Suprapubic skin (tissue), 4 donors: Measurements from ENCODE around the gene PCNX2. TPM values are rescaled to one million over a fixed set of nuclear protein-coding genes. Genes with fewer than 3 reads are reported as not detected.

Experiments used
- DNase-seq, 2 donors: peaks; one replicate each; pipeline ENCODE4 v3.0.0-alpha.2; 2019; ENCODE audit warnings: low spot score in 2 of 2
- H3K27ac ChIP-seq: fragments of 200-600 bp; sonication (generic); one replicate; pipeline ENCODE4 v1.5.1; 2019
- H3K27me3 ChIP-seq: fragments of 200-600 bp; sonication (generic); one replicate; pipeline ENCODE4 v1.5.1; 2019
- H3K36me3 ChIP-seq: fragments of 200-600 bp; sonication (generic); one replicate; pipeline ENCODE4 v1.5.1; 2019
- H3K4me1 ChIP-seq: fragments of 200-600 bp; sonication (generic); one replicate; pipeline ENCODE4 v1.5.1; 2019
- H3K4me3 ChIP-seq: fragments of 200-600 bp; sonication (generic); one replicate; pipeline ENCODE4 v1.5.1; 2019; ENCODE audit warnings: mild to moderate bottlenecking
- H3K9me3 ChIP-seq: fragments of 200-600 bp; sonication (generic); one replicate; pipeline ENCODE4 v1.5.1; 2019
- EP300 ChIP-seq: sonication (generic); formaldehyde crosslinking; IDR thresholded peaks from one replicate; pipeline ENCODE4 v1.6.1; 2017; ENCODE audit warnings: antibody characterized with exemption
- POLR2A ChIP-seq, 2 donors: fragments of 450-650 bp; IDR thresholded peaks; one replicate each; pipeline ENCODE4 v1.6.1; 2017; ENCODE audit warnings: antibody characterized with exemption in 2 of 2, mild to moderate bottlenecking in 2 of 2, moderate library complexity in 2 of 2
- POLR2AphosphoS5 ChIP-seq, 3 donors: sonication (generic); formaldehyde crosslinking; IDR thresholded peaks; one replicate each; pipeline ENCODE4 v1.6.1; 2017; ENCODE audit warnings: antibody characterized with exemption in 3 of 3
- WGBS: methylation state at CpG from one replicate; pipeline ENCODE4 v1.1.5; 2018; 5-methylcytosine and 5-hydroxymethylcytosine counted together
- total RNA-seq, 4 donors: library from RNA; depleted of rRNA; stranded (reverse); fragments of >200 nt; gene quantifications; one replicate each; pipeline ENCODE4 v1.1.0, GENCODE V29; 2016
- TF ChIP-seq, protein P1 (sequence below), 2 donors: fragments of 200-600 bp in 1 of 2; fragments of 450-650 bp in 1 of 2; sonication (generic) in 1 of 2; IDR thresholded peaks; one replicate each; pipeline ENCODE4 v1.5.1; 2016 to 2019; ENCODE audit warnings: antibody characterized with exemption in 2 of 2, mild to moderate bottlenecking in 1 of 2, moderate library complexity in 1 of 2

PCNX2 gene
- total RNA-seq, 4 donors from 2014 or later, result 8.9 to 21.4 (median 14.3) TPM

- no peak overlapping the region for H3K4me3 ChIP-seq
- TF ChIP-seq EP300 (no peak), POLR2A (IDR thresholded peaks at IDR 0.05) (no peak), POLR2AphosphoS5 (IDR thresholded peaks at IDR 0.05) (no peak)
- TF ChIP-seq, protein P1, sequence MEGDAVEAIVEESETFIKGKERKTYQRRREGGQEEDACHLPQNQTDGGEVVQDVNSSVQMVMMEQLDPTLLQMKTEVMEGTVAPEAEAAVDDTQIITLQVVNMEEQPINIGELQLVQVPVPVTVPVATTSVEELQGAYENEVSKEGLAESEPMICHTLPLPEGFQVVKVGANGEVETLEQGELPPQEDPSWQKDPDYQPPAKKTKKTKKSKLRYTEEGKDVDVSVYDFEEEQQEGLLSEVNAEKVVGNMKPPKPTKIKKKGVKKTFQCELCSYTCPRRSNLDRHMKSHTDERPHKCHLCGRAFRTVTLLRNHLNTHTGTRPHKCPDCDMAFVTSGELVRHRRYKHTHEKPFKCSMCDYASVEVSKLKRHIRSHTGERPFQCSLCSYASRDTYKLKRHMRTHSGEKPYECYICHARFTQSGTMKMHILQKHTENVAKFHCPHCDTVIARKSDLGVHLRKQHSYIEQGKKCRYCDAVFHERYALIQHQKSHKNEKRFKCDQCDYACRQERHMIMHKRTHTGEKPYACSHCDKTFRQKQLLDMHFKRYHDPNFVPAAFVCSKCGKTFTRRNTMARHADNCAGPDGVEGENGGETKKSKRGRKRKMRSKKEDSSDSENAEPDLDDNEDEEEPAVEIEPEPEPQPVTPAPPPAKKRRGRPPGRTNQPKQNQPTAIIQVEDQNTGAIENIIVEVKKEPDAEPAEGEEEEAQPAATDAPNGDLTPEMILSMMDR (IDR thresholded peaks at IDR 0.05), result no peak
Observed at GRCh38 chr1:233037843-233038242, 257.7 kb downstream of the PCNX2 start.

GRCh38 chr1:233034836-233035235, 260.7 kb downstream of the PCNX2 start:
- no peaks in the 10 kb centered on the region for H3K9me3 ChIP-seq
- 86% methylated on average over 5 of the region's 5 CpGs for WGBS
- H3K4me3 ChIP-seq, result no peak overlapping the region
- no peaks in the 10 kb centered on the region for H3K4me1 ChIP-seq
- TF ChIP-seq, protein P1 (IDR thresholded peaks at IDR 0.05), result no peak
- TF ChIP-seq POLR2AphosphoS5 (IDR thresholded peaks at IDR 0.05), result no peak
- no peak for TF ChIP-seq EP300
- TF ChIP-seq POLR2A (IDR thresholded peaks at IDR 0.05), result no peak
- DNase-seq, result no peak
- no peaks in the 10 kb centered on the region for H3K36me3 ChIP-seq
- H3K27ac ChIP-seq, result no peak overlapping the region
- no peaks in the 10 kb centered on the region for H3K27me3 ChIP-seq

More at GRCh38 chr1:233037843-233038242, 257.7 kb downstream of the PCNX2 start:
- Histone ChIP-seq H3K9me3 (no peaks in the 10 kb centered on the region), H3K27me3 (no peaks in the 10 kb centered on the region), H3K27ac (no peak overlapping the region), H3K4me1 (no peaks in the 10 kb centered on the region), H3K36me3 (no peaks in the 10 kb centered on the region)
- DNase-seq, result no peak

DNA sequence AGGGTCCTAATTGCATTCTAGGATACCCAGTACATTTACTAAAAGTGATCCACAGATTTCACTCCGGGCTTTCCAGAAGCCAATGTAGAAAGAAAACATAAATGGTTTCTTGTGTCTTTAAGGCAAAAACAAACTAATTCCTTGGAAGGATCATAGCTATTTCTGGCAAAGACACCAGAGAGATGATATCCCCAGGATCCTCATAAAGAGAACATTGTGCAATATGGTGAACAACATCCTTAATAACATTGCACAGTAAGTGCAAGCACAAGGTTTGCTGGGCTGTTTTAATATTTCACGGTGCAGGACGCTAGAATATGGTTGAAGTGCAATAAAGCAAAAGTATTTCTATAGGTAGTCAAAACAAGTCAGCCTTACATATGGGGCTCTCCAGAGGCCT, 262.2 kb downstream of the PCNX2 start:
- WGBS, result 56% methylated on average over 3 of the region's 3 CpGs
- Histone ChIP-seq H3K4me1 (no peaks in the 10 kb centered on the region), H3K27ac (no peak overlapping the region), H3K36me3 (no peaks in the 10 kb centered on the region), H3K4me3 (no peak overlapping the region), H3K9me3 (no peaks in the 10 kb centered on the region), H3K27me3 (no peaks in the 10 kb centered on the region)
- TF ChIP-seq, protein P1 (IDR thresholded peaks at IDR 0.05), result no peak
- TF ChIP-seq EP300 (no peak), POLR2A (IDR thresholded peaks at IDR 0.05) (no peak), POLR2AphosphoS5 (IDR thresholded peaks at IDR 0.05) (no peak)
- DNase-seq, result no peak

- DNase-seq, result no peak
- 83% methylated on average over 4 of the region's 4 CpGs for WGBS
Observed at GRCh38 chr1:233032916-233033315, 262.6 kb downstream of the PCNX2 start.

DNA sequence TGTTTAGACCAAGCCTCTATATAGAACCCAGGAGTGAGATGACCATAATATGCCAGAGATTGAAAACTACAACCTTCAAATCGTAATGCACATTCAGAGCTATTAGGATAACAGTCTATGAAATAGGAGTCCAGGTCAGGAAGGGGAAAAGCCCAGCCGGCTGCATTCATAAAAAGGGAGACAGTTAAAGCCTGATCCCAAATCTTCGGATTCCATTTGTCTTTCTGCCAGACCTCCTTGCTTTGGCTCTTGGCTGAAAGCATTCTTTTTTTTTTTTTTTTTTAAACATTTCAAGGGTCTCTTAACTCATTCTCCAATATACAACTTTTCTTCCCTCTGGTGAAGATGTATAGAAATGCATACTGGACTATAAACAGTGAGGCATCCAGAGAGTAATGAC, 264.0 kb downstream of the PCNX2 start:
- no peak for TF ChIP-seq EP300
- no peak for TF ChIP-seq POLR2A (IDR thresholded peaks at IDR 0.05)
- TF ChIP-seq, protein P1 (IDR thresholded peaks at IDR 0.05), result no peak
- no peak for TF ChIP-seq POLR2AphosphoS5 (IDR thresholded peaks at IDR 0.05)
- H3K4me1 ChIP-seq, result no peaks in the 10 kb centered on the region
- no peaks in the 10 kb centered on the region for H3K36me3 ChIP-seq
- H3K27me3 ChIP-seq, result no peaks in the 10 kb centered on the region
- DNase-seq, result no peak
- no peak overlapping the region for H3K4me3 ChIP-seq
- 90% methylated on average over 3 of the region's 3 CpGs for WGBS
- H3K27ac ChIP-seq, result no peak overlapping the region
- no peaks in the 10 kb centered on the region for H3K9me3 ChIP-seq

More at GRCh38 chr1:233032916-233033315, 262.6 kb downstream of the PCNX2 start:
- Histone ChIP-seq H3K27ac (no peak overlapping the region), H3K4me3 (no peak overlapping the region), H3K36me3 (no peaks in the 10 kb centered on the region), H3K27me3 (no peaks in the 10 kb centered on the region), H3K4me1 (no peaks in the 10 kb centered on the region), H3K9me3 (no peaks in the 10 kb centered on the region)
- TF ChIP-seq POLR2AphosphoS5 (IDR thresholded peaks at IDR 0.05), result no peak
- TF ChIP-seq, protein P1 (IDR thresholded peaks at IDR 0.05), result no peak
- TF ChIP-seq POLR2A (IDR thresholded peaks at IDR 0.05), result no peak
- TF ChIP-seq EP300, result no peak
